NOMO-1 treated with dmso at 0.1 percent for 144 hours (cell line): ENCODE measurements around the gene FXYD1.

Source experiments
- DNase-seq: peaks from one replicate; lab custom pipeline; 2025; ENCODE audit not compliant: unreplicated experiment; lab: John Stamatoyannopoulos, UW

Gene FXYD1

GRCh38 chr19:35106898-35107541 is 31.6 kb upstream of the FXYD1 start:
- no peak for DNase-seq

GRCh38 chr19:35107545-35107944 is 31.1 kb upstream of the FXYD1 start:
- no peak for DNase-seq

DNA sequence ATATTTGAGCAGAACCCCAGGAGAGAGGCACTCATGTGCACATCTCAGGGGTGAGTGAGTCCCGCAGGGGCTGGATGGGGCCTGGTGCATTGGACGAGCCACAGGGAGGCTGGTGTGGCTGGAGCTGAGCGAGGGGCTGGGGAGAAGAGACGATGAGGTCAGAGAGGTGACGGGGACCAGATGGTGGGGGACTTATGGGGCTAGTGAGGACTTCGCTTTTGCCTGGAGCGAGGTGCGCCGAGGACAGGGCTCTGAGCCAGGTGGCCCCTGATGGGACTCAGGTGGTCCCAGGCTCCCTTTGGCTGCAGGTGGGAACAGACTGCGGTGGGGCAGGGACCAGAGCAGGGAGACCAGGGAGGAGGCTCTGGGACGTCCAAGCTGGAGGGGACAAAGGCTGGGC is 29.9 kb upstream of the FXYD1 start:
- no peak for DNase-seq

DNA sequence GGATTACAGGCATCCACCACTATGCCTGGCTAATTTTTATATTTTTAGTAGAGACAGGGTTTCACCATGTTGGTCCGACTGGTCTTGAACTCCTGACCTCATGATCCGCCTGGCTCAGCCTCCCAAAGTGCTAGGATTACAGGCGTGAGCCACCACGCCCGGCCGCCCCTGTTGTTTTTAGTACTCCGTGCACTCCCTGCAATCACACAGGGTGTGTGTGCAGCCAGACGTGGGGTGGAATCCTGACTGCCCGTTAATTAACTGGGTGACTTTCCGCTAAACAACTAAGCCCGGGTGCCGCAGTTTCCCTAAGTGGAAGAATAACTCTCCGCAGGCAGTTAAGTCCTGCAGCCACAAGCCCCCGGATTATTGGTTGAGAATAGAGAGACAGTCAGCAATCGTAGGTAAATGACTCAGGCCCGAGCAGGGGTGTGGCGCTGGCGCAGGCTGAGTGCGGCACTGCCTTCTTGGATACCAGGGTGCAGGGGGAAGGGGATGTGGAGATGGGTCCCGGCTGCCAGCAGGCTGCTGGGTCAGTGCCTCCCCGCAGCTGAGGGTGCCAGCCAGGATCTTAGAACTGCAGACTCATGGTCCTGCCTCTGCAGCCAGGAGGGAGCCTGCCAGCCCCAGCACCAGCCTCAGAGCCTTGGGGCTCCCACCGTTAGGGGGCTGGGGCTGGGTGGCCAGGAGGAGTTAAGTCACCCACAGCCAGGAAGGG is 29.1 kb upstream of the FXYD1 start:
- DNase-seq = no peak

GRCh38 chr19:35110974-35111373 is 27.6 kb upstream of the FXYD1 start:
- no peak for DNase-seq

DNA sequence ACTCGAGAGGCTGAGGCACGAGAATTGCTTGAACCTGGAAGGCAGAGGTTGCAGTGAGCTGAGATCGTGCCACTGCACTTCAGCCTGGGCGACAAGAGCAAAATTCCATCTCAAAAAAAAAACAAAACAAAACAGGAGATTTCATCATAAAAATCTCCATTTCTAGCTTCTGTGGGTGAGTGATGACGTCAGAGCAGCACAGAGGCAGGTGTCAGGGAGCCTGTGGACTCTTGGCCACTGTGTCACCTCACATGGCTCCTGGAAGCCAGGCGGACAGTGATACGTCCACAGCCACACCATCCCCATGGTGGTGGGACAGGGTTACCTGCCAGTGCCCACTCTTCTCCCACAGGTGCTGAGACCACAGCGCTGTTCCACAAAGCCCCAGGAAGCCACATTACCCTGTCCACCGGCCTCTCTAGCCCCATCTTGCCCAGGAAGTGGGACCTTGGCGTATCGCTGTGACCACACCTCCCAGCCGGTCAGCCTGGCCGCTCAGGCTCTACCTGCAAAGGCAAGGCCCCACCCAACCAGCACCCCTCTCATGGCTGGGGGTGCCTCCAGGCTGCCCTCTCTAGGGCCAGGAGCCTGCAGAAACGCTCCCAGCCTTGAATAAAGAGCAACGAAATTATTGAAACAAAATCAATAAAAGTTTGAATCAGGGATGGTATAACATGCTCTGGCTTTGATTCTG is 25.5 kb upstream of the FXYD1 start:
- DNase-seq = no peak

GRCh38 chr19:35114353-35115176 is 24.1 kb upstream of the FXYD1 start:
- no peak for DNase-seq

DNA sequence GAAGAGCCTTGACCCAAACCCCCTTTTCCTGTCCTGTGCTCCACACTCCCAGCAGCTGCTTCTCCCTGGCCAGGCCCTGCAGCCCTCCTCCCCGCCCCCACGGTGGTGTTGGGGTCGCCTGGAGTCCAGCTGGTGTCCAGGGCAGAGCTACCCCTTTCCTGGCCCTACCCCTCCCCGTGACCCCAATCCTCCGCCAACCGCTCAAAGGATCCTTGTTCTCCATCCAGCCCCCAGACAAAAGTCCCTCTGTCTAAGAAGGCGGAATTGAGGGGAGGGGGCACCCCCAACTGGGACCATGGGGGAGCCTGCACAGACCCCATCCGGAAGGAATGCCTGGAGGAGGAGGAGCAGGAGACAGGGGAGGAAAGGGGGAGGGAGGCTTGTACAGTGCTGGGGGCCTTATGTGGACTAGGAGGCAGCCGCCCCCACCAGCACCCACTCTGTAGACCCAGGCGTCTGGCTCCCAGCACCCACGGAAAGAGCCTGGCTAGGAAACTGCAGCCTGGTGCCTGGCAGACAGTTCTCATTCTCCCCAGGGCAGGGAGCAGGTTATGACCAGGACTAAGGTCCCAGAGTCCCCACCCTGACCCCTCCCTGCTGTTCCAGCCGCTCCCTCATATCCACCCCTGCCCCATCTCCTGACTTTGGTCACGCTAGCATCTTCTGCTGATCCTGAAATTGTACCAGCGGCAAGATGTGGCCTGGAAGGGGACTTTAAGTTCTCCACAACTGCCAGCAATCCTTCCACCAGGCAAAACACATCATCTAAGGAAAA is 23.3 kb upstream of the FXYD1 start, which contains the start of gene FXYD3:
TSS of gene FXYD3 (plus strand) at position 647 of the 775 bp plus-strand sequence. CDS start 3,554 bp downstream, outside the sequence.
- DNase-seq = no peak

- DNase-seq = no peak
These were observed 22.4 kb upstream of the FXYD1 start for GRCh38 chr19:35116072-35116801.

GRCh38 chr19:35117116-35117515 is 21.5 kb upstream of the FXYD1 start:
- DNase-seq = no peak

DNA sequence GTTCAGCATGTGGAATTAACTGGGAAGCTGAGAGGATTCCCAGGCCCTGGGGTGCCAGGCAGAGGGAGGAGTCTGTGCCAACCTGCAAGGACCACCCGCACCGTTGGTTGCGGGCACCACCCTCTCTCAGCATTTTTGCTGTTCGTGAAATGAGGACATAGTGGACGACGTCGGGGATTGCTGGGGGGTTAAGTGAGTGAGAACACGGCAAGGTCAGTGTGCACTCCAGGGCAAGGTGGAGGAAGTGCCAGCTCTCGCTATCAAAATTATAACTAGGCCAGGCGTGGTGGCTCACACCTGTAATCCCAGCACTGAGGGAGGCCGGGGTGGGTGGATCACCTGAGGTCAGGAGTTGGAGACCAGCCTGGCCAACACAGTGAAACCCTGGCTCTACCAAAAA is 20.8 kb upstream of the FXYD1 start:
- no peak for DNase-seq

DNA sequence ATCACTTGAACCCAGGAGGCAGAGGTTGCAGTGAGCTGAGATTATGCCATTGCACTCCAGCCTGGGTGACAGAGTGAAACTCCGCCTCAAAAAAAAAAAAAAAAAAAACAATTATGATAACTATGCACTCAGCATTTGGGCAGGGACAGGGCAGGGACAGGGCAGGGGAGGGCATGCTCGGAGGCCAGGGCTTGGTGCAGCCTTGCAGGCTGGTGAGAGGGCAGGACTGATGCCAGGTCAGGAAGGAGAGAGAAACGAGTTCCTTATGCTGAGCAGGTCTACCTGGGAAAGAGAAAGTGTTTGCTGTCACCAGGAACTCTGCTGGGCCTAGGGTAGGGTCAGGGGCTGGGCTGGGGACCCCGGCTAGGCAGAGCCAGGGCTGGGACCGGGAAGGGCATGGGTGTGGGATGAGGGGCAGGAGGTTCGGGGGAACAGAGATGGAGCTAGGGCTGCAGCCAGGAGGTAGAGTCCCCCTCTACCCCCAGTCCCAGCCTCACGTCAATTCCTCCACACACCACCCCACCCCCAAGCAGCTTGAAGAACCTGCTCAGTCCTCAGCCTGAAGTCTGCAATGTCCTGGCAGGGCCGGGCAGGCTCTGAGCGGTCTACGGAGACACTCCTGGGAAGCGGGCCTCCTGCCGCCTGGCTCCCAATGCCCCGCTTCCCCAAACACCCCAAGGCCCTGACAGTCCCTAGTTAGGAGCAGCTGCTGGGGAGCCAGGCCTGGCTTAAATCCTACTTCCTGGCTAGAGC is 20.2 kb upstream of the FXYD1 start:
- no peak for DNase-seq

GRCh38 chr19:35119091-35119490 is 19.5 kb upstream of the FXYD1 start:
- DNase-seq = no peak

GRCh38 chr19:35119578-35120155 is 19.0 kb upstream of the FXYD1 start:
- no peak for DNase-seq

GRCh38 chr19:35120492-35120891 is 18.1 kb upstream of the FXYD1 start:
- peak; percentile 3 for DNase-seq

DNA sequence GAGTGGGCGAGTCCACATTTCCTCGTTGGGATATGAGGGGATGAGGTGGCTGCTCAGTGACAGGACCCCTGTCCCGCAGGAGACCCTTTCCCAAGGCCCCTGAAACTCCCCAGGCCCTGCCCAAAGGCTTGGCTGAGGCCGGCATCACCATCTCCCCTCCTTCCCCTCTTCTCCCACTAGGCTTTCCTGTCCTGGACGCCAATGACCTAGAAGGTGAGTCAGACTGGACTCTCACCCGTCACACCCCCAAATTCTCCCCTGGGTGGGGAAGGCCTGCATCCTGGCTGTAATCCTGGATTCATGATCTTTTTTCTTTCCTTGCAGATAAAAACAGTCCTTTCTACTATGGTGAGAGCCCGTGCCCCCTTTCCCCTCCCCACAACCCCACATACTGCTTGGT is 17.7 kb upstream of the FXYD1 start:
- no peak for DNase-seq

DNA sequence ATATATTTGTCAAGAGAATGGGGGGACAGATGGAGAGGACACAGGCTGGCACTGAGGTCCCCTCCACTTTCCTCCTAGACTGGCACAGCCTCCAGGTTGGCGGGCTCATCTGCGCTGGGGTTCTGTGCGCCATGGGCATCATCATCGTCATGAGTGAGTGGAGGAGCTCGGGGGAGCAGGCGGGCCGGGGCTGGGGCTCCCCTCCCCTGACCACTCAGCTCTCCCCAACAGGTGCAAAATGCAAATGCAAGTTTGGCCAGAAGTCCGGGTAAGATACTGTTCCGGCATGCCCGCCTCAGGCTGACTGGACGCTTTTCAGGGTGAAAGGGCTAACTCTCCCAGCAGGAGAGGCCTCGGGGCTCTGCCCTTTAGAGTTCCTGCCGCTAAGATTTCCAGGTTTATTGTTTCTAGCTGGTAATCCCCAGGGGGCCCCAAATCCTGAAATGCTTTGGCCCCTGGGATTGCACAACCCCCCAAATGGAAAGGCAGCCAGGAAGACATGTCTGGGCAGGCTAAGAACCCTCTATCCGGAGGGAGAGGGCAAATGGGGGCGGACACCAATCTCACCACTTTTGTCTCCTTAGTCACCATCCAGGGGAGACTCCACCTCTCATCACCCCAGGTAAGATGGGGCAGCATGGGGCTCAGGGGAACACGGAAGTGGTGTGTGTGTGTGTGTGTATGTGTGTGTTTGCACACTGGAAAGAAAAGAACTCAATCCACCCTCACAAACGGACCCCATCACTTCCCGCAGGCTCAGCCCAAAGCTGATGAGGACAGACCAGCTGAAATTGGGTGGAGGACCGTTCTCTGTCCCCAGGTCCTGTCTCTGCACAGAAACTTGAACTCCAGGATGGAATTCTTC is 15.7 kb upstream of the FXYD1 start:
- no peak for DNase-seq

DNA sequence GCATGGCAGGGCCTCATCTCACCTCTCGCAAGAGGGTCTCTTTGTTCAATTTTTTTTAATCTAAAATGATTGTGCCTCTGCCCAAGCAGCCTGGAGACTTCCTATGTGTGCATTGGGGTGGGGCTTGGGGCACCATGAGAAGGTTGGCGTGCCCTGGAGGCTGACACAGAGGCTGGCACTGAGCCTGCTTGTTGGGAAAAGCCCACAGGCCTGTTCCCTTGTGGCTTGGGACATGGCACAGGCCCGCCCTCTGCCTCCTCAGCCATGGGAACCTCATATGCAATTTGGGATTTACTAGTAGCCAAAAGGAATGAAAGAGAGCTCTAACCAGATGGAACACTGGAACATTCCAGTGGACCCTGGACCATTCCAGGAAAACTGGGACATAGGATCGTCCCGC is 15.1 kb upstream of the FXYD1 start:
- DNase-seq = no peak
